LNCaP clone FGC (cell line): ENCODE data around the gene CFAP45.

ENCODE experiments used
- DNase-seq: peaks from one replicate; pipeline ENCODE4 v3.0.0-alpha.2; 2011; ENCODE audit warnings: low read depth
- H3K4me3 ChIP-seq: 2 replicates; pipeline ENCODE4 v1.5.1; 2011; ENCODE audit warnings: mild to moderate bottlenecking, low read depth, low read length, control low read depth
- TF ChIP-seq, protein P1 (sequence below): IDR thresholded peaks from 2 replicates; pipeline ENCODE4 v1.5.1; 2012; ENCODE audit warnings: mild to moderate bottlenecking; ENCODE audit not compliant: control insufficient read depth, insufficient read depth; ENCODE audit errors: extremely low read depth

CFAP45 gene

DNA sequence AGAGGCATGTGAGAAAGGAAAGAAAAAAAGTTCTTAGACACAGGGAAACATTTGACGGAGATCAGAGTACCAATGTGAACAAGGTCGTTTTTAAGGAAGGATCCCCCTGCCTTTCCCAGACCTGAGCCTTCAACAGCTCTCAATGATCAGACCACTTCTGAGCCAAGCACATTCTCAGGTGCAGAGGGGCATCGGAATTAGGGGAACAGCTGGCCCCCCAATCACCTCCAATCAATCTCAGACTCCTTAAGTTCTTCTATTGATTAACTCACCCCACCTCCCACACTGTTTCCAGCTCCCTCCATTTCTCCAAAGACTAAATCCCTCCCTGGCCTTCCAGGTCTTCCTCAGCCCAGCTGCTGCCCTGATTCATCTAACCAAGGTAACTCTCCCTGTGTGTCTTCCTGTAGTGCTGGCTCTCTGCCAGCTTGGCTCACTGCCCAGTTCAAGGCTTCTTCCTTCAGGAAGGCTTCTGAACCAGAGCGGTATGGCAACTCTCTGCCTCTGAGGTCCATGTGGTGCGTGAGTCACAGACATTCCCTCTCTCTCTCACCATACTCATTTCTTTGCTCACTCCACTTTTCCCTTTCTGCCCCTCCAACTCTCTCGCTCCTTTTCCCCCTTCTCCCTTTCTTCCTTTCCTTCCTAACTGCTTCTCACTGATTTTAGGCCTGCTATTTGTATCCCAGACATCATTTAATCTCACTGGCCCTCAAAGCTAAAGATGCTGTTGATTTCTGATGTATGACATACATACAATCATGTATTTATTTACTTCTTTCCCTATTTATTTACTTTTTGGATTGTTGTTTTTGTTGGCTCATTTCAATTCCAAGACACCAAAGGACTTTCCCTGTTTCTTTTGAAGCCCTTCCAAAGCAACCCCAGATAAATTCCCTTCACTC is 18.1 kb downstream of the CFAP45 start:
- TF ChIP-seq, protein P1, sequence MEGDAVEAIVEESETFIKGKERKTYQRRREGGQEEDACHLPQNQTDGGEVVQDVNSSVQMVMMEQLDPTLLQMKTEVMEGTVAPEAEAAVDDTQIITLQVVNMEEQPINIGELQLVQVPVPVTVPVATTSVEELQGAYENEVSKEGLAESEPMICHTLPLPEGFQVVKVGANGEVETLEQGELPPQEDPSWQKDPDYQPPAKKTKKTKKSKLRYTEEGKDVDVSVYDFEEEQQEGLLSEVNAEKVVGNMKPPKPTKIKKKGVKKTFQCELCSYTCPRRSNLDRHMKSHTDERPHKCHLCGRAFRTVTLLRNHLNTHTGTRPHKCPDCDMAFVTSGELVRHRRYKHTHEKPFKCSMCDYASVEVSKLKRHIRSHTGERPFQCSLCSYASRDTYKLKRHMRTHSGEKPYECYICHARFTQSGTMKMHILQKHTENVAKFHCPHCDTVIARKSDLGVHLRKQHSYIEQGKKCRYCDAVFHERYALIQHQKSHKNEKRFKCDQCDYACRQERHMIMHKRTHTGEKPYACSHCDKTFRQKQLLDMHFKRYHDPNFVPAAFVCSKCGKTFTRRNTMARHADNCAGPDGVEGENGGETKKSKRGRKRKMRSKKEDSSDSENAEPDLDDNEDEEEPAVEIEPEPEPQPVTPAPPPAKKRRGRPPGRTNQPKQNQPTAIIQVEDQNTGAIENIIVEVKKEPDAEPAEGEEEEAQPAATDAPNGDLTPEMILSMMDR: no peak
- no peak overlapping the region for H3K4me3 ChIP-seq
- peak; percentile 96 for DNase-seq

DNA sequence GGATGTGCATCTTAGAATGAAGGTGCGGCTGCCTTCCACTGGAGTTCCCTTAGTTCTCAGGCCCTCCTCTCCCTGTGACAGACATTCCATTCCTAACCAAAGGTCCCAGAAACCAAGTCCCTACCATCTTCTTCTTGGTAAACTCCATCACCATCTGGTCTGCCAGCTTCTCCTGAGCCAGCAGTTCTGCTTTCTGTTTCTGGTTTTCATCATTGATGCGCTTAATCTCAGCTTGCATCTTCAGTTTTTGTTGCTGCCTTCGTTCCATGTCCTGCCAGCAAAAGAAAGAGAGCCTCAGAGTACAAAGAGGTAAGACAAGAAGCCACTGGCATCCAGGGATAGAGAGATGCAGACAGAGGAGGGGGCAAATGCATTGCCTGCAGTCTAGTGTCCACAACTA is 19.5 kb downstream of the CFAP45 start:
- DNase-seq: no peak
- TF ChIP-seq, protein P1: no peak
- H3K4me3 ChIP-seq: no peak overlapping the region

DNA sequence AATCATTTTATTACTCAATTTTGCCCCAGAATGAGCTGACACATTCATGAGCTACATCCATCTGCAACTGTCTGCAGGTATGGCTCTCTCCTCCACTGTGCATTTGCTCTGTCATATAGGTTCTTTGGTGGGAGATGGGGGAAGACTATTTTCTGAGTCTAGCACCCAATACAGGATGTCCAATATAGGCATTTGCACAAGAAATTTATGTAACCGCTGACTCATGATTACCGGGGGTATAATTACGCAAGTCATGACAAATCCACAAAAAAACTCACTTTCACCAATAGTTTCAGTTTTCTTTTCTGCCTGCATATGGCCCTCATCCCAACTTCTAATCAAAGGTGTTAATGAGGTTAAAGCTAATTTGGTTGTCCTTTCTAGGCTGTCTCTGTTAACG is 20.0 kb downstream of the CFAP45 start:
- no peak for DNase-seq
- H3K4me3 ChIP-seq: no peak overlapping the region
- TF ChIP-seq, protein P1: no peak

DNA sequence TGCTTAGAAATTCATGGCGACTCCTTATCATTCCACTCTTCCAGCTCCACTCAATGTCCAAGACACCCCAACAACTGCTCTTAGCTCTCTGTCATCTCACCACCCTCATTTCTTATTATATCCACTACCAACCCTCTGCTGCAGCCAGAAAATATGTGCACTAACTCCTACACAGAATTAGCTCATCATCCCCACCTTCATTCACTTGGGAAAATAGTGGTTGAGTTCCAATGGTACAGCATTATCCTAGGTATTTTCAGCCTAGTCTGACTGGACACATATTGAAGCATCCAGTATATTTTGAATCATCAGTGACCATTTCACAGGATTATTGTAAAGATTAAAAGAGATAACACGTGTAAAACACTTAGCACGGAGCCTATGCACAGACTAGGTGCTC is 20.8 kb downstream of the CFAP45 start:
- TF ChIP-seq, protein P1: no peak
- DNase-seq: no peak
- no peak overlapping the region for H3K4me3 ChIP-seq

DNA sequence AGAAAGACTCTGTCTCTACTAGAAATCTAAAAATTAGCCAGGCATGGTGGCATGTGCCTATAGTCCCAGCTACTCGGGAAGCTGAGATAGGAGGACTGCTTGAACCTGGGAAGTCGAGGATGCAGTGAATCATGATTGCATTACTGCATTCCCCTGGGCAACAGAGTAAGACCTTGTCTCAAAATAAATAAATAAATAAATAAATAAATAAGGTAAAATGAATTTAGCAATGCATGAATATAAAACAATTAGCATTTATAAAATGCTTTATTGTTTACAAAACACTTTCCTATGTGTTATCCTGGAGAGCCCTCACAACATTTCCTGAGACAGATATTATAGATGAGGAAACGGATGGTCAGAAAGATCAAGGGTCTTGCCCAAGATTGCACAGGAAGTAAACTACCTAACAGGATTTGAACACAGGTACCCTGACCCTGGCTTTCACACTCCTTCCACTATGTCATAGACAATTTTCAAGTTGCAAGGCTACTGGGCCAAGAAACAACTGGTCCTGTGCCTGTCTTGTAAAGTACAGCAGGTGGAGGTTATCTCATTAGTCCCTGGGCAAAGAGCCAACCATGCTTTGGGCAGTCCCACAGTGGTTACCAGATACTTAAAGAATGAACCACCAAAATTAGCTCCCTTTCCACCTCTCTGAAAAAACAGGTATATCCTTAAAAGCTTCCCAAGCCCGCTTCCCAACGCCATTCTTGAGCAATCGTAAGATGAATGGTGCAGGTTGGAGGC is 22.1 kb downstream of the CFAP45 start:
- TF ChIP-seq, protein P1: no peak
- no peak overlapping the region for H3K4me3 ChIP-seq
- DNase-seq: no peak

DNA sequence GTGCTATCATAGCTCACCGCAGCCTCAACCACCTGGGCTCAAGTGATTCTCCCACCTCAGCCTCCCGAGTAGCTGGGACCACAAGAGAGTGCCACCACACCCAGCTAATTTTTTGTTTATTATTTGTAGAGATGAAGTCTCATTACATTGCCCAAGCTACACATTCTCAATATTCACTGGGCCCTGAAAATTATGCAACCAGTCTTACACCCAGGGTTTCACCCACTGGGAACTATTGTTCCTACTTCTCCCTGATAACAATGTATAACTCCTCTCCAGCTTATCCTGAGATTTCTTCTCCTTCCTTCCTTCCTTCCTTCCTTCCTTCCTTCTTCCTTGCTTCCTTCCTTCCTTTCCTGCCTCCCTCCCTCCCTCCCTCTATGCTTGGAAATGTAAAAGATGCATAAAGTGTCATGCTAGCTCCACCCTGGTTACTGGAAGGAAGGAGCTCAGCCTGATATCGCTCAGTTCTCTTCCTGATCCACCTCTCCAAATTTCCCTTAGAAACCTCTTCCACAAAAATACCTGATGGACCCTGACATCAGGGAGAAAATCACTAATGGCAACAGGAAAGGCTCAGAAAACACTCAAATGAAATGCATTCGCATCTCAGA is 26.3 kb downstream of the CFAP45 start:
- no peak overlapping the region for H3K4me3 ChIP-seq
- TF ChIP-seq, protein P1: no peak
- no peak for DNase-seq
